EH (cell line): ENCODE measurements around the gene MMP1.

Source experiments
- DNase-seq: peaks from one replicate; pipeline ENCODE4 v3.0.0-alpha.2; 2015; ENCODE audit warnings: low read depth

The MMP1 gene

DNA sequence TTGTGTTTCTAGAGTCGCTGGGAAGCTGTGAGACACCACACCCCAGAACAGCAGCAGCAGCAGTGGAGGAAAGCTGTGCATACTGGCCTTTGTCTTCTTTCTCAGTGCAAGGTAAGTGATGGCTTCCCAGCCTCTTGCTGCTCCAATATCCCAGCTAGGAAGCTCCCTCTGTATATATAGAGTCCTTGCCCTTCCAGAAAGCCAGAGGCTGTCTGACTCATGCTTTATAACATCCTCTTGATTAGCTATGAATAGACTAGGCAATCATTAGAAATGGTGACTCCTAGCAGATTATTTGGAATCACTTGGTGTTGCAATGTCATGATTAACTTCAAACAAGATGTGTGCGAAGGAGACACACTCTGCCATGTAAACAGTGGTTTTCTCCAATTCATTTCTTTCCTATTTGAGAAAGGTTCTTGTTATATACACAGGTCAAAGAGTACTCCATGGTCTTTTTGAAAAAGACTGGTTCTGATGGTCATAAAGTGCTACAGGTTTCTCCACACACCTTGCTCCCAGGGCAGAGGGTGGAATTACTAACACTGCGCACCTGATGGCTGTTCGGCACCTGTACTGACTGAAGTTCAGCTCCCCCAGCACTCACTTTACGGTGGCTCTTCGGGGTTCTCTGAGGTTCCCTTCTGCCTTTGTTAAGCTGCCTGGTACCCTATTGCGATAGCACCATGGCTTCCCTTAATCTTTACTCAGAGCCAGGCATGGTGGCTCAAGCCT is at the start of gene MMP1:
Gene MMP1 (minus strand): TSS at position 149 of the 735 bp plus-strand sequence. CDS start 68 bp downstream, at position 81.
- DNase-seq, result peak; percentile 90

DNA sequence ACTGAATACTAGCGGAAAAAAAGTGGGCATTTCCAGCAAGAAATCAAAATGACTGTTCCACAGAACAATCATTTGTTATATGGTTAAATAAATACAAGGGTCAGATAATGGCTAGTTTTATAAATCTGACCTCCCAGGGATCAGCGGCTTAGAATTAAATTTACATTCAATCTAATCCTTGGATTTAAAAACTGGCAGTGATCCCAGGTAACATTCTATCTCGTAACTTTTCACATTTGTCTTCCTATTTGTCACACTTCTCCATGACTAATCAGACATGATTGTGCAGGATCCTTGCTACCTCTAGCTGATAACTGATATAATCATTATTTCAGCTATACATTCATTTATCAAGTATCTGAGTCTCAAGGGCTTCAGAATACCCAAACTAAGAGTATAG is 48.3 kb upstream of the MMP1 start:
- DNase-seq, result peak; percentile 36

DNA sequence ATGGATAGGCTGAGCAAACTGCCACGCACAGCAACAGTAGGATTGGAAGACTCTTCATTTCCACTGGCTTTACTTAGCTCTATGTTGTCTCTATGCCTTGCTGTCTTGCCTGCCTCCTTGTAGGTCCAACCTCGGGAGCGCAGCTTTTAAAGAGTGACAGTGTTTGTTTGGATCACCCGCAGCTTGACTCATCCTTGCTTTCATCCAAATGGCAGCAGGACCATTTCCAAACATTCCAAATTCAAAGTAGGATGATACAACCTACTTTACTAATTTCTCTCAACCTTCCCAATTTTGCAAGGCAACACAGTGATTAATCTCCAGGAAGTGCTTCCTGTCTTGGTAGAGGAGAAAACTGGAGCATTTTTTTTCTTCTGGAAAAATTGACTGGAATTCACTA is 45.5 kb upstream of the MMP1 start, which contains the start of gene MMP3:
Gene MMP3 (minus strand): TSS at position 121 of the 400 bp plus-strand sequence. CDS start 63 bp downstream, at position 58.
- DNase-seq, result peak; percentile 87

DNA sequence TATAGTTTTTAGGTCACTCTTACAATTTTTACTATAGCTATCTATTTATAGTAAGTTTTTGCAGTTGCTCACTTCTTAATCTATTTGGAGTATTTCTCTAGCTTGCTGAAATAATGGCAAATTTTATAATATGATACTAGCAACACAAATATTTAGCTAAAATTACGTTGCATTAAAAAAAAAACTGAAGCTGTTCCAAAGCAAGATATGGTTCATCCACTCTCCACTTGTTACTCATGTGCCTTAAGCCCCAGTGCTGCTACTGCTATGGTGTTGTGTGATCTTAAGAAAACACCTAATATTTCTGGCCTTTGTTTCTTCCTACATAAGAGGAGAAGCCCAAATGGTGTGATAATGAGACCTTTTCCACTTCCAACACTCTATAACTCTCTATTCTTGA is 45.0 kb upstream of the MMP1 start:
- DNase-seq, result no peak

DNA sequence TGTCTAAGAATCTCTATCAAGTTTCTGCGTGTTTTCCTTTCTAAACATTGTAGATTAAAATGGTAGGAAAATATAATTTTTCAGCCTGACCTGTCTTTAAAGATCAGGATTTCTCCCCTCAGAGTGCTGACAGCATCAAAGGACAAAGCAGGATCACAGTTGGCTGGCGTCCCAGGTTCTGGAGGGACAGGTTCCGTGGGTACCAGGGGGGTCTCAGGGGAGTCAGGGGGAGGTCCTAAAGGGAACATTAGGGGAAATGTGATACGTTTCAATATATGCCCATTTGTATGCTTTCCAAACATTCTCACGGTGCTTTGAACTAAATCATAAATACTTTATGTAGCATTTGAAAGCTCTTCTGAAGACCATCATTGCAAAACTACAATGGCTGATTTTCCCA is 42.1 kb upstream of the MMP1 start:
- no peak for DNase-seq

DNA sequence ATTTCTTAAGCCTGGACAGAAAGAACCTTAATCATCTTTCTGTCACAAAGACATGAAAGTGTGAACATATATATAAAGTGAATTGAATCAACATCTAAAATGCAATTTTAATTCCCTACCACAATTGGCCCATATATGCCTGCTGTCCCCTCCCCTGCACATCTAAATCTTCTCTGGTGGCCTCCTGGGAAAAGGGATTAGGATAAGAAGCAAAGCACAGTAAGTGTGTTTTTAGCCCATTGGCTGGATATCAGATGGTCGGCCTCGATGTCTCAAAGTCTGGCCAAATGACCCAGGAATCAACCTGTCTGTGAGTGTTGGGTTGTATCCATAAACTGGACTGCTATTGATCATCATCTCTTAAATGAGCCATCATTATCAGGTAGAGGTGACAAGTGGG is 39.7 kb upstream of the MMP1 start:
- DNase-seq, result no peak

DNA sequence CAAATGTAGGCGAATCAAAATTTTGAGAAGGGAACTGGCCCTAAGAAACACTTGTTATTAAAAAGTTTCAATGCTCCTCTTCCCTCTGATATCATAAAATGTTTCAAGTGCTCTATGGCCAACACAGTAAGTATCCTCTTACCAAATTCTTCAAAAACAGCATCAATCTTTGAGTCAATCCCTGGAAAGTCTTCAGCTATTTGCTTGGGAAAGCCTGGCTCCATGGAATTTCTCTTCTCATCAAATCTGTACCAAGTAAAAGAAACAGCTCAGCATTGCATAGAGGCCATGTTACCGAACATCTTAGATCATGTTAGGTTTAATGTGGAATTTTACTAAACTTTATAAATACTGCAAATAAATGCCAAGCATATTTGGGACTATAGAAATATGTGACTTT is 39.2 kb upstream of the MMP1 start:
- DNase-seq, result peak; percentile 34

DNA sequence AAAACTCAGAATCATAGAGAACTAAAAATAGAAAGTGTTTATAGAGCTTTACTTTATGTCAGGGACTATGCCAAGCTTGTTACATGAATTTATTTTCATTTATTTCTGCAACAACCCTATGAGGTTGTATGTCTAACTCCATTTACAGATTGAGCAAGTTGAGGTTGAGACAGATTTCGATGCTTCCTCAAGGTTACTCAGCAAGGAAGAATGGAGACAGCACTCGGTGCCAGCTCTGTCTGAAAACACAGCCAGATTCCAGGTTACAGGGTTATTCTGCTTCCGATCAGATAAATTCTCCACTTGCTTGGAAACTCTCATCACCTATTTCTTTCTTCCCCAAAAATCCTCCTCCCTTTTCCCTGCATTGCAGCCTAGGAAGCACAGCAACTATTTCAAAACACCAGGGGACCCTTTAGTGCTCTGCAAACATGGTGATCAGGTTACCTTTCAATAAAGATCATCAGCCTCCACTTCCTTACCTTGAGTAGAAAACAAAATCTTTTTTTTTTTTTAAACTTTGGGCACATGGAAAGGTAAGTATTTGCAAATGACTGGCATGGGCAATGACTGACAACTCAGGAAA is 38.4 kb upstream of the MMP1 start:
- DNase-seq, result peak; percentile 82

DNA sequence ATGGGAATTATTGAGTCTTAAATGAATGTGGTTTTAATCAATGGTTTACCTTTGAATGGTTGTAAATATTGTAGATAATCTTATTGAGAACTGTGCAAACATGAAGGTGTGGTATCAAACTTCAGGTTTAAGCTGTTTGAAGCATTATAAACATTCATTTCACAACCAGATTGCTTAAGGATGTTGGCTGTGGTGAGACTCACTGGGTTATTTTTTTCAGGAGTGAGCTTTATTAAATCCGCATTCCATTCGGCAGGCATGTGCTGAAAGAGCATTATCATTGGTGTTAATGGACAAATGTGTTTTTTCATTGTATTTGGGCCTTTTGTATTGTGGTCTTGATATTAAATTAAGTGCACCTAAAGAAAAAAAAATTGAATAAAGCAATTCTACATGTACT is 35.8 kb upstream of the MMP1 start:
- DNase-seq, result peak; percentile 34

DNA sequence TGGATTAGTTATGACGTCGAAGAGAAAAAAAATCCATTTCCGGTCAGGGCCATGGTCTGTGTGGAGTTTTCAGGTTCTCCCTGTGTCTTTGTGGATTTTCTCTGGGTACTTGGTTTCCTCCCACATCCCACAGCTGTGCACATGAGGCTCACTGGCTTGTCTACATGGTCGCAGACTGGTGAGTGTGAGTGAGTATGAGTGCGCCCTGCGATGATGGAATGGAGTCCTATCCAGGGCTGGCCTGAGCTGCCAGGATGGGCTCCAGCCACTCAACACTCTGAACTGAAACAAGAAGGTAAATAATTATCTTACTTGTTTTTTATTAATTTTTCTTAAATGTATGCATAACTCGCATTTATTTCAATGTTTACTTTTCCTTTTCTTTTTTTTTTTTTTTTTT is 34.7 kb upstream of the MMP1 start:
- no peak for DNase-seq

DNA sequence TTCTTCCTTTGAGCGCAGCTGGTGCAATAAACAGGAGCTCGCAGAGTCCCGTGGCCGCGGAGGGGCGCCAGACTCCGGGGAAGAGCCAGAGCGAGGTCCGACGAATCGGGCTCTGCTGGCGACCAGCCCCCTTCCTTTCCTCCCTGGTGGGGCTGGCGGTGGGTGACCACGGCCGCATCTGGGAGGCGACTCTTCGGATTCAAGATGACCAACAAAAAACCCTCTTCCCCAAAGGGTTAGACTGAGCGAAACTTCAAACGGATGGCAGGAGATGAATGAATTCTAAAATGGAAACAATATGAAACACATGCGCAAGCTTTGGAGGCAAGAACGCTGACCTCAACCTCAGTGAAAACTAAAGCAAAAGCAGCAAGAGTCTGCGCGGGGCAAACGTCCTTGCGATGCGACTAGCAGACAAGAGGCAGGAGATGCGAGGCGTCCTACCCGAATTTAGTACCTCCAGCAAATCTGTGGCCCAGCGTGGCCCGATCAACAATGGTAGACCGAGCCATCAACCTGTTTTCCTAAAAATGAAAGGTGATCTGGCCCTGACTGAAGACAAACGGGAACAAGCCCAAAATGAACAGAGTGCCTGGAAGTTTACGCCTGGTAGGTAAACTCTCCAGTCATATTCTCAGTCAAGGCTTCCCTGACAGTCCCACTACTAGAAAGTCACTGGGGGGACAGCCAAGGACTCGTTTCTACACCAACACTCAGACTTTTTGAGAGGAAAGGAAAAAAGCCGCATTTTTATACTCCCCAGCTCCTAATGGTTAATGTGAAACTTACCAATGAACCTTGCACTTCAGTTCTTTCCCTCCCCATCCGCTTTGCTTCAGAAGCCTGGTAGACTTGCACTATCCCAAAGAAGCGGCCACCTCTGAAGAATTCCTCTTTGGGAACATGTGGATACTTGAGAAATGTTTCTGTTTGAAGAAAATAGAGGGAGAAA is 33.8 kb upstream of the MMP1 start:
- peak; percentile 77 for DNase-seq

DNA sequence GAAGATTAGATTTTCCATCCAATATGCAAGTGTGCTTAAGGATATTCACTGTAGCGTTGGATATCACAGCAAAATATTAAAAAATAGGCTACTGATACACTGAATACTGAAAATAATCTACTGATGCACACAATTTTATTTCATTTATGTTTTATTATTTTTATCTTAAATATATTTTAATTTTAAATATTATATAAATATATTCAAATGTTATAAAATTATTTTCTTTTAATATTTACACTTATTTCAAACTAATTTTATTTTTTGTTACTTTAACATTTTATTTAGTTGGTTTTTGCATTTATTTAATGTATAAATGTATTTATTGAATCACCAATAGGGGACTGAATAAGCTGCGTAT is 33.1 kb upstream of the MMP1 start:
- DNase-seq, result no peak

DNA sequence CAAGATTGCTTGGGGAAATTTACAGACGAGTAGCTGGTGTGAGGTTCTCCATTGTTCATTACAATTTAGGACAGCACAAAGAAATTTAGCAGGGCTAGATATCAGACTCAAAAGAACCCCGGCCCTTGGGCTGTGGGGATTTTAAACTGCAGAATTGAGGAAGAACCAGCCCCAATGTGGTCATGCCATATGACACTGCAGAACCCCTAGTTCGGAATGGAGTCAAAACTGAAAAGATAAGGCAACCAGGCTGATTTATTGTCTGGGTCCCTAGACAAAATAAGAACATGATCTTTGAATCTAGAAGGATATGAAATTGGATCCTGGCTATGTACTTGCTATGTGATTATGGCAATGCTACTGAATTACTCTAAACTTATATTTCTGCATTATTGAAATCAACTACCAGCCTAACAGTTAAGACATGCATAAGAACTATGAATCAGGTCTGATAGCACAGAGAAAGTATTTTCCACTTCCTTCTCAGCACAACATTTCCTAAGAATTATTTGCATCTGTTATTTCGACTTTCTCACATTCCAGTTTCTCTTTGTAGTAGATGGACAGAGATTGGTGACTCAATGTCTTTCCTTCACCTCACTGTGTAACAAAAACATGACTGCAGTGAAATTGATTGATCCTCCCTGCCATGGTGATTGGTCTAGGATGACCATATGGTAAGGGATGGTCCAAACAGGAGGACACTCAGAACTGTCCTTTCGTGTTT is 32.2 kb upstream of the MMP1 start:
- peak; percentile 50 for DNase-seq

DNA sequence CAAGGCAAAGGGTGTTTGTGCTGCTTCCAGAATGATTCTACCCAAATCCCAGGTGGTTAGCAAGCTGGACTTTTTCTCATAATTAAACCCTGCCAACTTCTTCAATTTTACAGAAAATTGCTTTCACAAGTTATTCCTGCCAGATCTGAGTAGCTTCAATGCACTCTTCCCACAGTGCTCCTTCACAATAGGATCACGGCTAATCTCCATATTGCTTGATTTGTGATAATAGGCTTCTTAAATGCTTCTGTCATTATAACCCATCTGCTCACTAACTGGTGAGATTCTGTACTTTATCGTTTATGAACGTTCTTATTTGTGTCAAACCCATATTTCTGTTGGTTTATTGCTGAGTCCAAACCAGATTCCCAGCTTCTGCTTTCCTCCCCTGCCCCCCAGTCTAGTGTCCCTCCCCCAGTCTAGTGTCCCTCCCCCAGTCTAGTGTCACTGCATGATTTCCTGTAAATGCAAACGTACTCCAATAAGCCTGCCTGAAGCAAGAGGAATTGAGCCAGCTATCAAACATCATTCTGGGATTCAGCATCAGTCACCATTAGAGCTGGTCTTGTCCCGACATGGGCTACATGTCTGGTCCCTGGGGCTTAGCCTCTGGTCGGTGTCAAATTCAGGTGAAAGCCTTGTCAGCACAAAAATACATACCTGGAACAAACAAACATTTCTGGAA is 31.5 kb upstream of the MMP1 start:
- DNase-seq, result no peak

DNA sequence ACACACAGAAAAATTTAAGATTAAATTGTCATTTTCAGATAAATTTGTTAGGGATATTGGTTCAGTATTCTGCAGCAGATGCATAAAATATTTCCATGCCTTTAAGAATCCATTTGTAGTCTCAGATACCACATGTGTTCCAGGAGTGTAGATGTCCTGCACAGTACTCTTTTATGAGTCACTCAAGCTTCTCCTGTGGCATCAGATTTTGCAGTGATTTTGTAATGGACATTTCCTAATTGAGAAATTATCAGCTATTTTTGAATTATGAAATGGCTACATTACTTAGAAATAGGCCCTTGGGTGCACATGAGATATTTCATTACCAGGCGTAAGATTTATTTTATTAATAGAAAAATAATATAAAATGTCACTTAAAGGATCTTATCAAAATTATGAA is 26.6 kb upstream of the MMP1 start:
- no peak for DNase-seq

DNA sequence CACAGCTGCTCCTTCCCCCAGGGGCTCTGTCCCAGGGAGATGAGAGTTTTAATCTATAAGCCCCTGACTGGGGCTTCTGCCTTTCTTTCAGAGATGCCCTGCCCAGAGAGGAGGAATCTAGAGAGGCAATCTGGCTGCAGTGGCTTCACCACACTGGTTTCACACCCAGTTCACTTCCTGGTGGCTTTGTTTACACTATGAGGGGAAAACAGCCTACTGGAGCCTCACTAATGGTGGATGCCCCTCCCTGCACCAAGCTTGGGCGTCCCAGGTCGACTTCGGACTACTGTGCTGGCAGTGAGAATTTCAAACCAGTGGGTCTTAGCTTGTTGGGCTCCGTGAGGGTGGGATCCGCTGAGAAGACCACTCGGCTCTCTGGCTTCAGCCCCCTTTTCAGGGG is 21.5 kb upstream of the MMP1 start:
- DNase-seq, result no peak

DNA sequence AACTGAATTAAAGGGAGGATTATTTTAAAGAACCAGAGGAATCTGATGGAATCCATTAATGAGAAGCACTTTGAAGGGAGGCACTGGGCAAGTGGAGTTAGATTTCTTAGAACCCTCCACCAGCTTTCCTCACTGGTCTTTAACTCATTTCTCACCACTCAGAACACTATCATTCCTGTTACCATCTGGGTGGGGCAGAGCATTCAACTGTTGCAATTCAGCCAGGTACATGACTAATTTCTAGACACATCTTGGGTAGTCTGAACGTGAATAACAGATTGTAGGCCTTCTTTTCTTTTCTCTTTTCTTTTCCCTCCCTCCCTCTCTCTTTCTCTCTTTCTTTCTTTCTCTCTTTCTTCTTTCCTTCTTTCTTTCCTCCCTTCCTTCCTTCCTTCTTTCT is 15.5 kb upstream of the MMP1 start:
- no peak for DNase-seq

DNA sequence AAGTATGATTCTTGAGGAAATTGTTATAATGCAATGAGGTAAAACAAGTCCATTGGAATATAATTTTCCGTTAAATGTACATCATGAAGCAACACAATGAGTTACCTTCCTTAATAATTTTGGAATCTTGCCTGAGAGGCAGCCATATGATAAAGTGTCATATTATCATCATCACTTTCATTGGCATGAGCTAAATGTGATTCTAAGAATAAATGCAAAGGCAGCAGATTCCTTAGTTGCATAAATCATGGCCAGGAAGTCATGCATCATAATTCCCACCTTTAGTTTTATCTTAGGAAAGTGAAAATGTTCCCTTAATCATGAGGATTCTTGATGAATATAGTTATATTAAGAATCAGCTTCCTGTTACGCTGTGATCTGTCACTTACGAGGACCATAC is 14.2 kb upstream of the MMP1 start:
- no peak for DNase-seq

DNA sequence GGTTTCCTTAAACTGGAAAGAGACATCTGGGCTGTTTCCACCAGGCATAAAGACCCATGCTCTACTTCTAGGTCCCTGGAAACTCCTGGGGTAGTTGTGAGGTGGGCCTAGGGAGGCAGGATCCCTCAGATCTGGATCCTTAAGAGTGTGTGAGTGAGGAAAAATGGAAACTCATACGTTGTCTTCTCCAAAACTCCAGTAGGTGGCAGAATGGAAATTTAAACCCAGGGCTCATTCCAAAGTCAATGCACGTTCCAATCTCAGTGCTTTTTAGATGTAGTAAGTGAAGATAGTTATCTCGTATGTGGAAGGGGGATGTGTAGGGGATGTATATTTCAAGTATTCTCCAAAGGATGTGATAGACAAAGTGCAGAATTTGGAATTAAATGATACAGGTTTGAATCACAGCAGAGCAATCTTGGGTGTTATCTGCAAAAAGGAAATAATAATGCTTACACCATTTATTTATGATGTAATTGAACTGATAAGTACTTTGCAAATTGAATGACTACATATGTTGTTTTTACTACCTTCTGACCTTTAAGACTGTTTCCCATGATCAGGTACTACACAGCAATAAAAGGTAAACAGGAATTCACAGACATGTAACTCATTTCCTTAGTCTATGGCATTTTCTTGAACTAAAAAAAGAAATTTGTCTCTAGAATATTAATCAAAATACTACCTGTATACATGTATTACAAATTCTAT is 13.1 kb upstream of the MMP1 start:
- DNase-seq, result peak; percentile 50

DNA sequence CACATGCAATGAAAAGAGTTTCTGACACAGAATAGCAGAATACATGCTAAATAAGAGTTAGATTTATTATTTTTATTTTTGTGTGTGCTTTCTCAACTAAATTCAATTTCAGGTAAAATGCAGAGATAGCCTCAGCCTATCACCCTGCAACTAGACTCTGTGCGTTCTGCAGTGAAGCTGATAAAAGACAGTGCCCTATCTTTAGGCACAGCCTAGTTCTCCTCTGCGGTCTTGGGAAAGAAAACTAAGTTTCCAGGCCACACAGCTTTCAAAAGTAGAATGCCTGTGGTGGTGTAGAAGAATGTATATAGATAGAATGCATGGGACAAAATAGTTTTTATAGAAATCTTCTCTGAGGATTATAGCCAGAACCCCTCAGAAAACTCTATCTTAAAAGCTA is 12.0 kb upstream of the MMP1 start:
- DNase-seq, result no peak

DNA sequence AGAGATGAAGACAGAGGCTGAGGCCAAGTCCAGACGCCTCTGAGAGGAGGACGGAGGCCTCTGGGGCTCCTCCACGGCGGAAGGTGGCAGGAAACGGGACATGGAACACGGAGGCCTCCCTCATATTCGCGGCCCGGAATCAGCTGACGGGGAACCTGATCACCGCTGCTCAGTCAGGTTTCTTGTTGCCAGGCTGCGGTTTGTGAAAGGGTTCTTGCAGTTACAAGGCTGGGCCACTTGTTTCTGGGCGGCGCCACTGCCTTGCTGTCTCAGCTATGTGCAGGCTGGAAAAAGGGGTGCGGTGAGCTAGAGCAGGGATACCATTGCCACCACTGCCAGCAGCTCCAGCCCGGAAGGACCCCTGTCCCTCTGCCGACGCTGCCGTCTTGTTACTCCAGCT is 10.0 kb upstream of the MMP1 start:
- peak; percentile 36 for DNase-seq
